ENCODE data around the gene SATB2.

The SATB2 gene

DNA sequence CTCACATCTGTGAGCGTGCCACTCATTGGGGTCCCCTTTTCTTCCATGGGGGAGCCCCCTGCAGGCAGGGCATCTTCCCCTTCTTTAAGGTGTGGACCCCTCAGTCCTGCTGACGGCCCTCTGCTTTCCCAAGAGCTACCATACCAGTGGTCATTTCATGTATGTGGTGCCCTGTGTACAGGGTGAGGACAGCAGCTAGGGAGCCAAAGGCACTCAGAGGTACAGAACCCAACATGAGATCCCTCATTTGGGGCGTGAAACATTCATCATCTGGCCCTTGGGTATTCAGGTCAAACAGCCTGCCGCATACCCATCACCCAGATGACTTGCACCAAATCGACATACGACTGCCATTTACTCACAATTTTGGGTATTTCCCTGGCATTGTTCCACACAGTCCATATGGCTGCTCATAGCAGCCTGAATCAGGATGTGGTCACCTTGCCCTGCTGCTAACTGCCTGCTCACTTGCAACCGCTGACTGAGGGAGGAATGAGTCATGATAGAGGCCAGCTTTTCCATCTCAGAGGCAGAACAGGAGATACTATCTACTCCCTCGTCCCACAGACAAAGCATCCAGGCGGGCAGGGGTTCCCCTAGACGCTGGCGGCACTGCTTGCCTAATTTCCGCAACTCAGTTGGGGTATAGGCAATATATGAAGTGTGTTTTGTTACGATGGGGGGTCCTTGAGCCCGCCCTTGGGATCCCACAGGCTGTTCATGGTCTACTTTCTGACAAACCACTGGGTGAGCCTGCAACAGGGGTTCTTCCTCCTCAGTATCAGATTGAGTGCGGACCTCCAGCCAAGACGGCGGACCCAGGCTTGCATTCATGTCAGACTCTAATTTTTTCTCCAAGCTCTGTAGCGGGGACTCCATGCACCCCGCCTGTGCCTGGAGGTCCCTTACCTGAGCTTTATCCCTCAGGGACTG is 228.6 kb downstream of the SATB2 start:
- no peak for DNase-seq

DNA sequence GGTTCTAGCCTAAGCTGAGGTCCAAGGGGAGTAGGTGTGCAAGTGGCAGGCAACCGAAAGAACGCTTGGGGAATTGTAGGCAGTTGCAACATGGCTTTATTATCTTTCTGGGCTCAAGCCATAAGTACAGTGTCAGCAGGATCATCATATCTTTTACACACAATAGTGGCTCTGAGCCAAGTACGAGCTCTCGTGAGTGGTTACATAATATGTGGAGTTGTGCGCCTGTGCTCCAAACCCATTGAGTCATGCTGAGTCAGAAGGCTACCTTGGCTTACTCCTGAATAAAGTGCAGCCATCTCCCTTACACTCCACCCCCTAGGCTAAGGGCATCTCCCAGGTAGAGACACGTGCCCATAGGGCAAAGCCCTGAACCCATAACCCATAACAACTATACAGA is 233.9 kb downstream of the SATB2 start:
- DNase-seq, result no peak

DNA sequence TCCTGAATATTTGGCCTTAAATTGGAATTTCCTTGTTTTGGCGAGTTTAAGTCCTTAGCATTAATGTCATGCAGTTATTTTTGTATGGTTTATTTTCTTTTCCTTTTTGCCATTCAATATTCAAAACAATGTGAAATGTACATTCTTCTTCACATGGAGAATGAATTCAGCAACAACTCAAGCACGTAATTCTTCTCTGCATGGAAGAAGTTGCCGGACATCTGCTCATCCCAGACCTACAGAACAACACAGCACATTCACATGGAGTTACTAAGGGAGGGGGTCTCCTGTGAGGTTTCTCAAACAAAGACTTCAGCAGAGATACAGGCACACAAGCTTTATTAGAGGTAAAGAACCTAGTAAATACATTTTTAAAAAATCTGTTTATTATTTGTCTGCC is 236.8 kb downstream of the SATB2 start:
- no peak for DNase-seq

DNA sequence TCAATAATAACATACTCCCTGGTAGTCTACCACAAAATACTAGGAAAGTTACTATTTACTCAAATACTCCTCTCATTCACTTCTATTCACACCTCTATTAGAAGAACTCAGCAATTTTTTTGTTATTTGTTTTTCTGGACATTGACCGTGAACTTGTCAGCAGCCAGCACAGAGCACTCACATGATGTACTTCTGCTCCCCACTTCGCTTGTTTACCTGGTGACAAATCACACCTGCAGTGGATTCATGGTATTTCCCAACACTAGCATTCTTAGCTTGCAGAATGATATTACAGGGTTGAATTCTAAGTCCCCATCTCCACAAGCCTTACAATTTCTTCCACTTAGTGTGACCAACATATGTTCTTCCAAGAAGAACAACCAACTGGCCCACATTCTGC is 238.2 kb downstream of the SATB2 start:
- no peak for DNase-seq

Data from NCI-H1048 (cell line).